ENCODE results near the gene ERC1.

DNA sequence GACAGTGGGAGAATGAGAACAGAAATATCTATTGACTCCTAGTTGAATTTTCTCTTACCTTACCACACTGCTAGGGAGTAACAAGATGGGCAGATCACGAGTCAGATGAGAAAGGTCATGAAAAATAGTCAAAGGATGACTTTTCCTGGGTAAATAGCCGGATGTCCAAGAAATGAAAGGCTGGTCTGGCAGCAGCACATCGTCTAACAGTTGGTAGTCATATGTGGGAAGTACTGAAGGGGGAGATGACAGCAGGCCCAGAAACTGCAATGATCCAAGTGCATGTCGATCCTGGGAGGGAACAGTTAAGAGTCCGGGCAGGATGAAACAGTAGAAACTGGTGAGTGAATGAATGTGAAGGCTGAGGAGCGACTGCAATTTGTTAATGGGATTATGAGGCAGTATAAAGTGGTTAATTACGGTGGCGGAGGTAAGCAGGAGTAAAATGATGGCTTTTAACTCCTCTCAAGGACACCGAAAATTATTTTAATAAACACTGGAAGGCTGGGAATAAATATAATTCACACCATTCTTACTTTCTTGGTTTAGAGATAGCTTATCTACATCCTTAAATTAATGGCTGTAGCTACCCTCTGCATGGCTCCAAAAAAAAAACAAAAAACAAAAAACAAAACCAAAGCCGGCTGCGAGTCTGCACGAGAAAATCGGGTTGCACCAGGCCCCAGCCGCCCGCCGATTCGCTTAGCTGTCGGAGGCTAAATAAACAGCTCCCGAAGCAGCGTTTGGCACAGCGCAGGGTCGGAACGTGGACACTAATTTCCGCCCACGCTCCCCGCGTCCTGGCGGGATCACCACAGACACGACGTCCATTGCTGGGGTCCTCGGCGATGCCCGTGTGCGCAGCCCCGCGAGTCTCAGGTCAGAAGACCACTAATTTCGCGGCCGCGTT, 1.0 kb upstream of the ERC1 start:
- TF ChIP-seq JUNB (IDR thresholded peaks at IDR 0.05) (no peak), ESRRA (IDR thresholded peaks at IDR 0.05; ENCODE audit: borderline replicate concordance, low read length) (no peak), EP300 (IDR thresholded peaks at IDR 0.05) (no peak), KDM1A (IDR thresholded peaks at IDR 0.05; ENCODE audit: low read depth) (no peak), HOXB13 (CRISPR knock-in tag; IDR thresholded peaks at IDR 0.05; ENCODE audit: low read depth) (no peak)
- TF ChIP-seq, protein P1, sequence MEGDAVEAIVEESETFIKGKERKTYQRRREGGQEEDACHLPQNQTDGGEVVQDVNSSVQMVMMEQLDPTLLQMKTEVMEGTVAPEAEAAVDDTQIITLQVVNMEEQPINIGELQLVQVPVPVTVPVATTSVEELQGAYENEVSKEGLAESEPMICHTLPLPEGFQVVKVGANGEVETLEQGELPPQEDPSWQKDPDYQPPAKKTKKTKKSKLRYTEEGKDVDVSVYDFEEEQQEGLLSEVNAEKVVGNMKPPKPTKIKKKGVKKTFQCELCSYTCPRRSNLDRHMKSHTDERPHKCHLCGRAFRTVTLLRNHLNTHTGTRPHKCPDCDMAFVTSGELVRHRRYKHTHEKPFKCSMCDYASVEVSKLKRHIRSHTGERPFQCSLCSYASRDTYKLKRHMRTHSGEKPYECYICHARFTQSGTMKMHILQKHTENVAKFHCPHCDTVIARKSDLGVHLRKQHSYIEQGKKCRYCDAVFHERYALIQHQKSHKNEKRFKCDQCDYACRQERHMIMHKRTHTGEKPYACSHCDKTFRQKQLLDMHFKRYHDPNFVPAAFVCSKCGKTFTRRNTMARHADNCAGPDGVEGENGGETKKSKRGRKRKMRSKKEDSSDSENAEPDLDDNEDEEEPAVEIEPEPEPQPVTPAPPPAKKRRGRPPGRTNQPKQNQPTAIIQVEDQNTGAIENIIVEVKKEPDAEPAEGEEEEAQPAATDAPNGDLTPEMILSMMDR (IDR thresholded peaks at IDR 0.05) = no peak
- TF ChIP-seq, protein P2, sequence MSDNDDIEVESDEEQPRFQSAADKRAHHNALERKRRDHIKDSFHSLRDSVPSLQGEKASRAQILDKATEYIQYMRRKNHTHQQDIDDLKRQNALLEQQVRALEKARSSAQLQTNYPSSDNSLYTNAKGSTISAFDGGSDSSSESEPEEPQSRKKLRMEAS (IDR thresholded peaks at IDR 0.05) = no peak
